CD4-positive, alpha-beta T cell treated with Interleukin-2 at 100 ng/mL for 4 hours (primary cell): Measurements from ENCODE around the gene PSMD2.
A peak's percentile ranks its signal among the peaks of the same experiment; 100 is the strongest.

ENCODE experiments used
- DNase-seq: peaks from one replicate; pipeline ENCODE4 v3.0.0-alpha.2; 2020; ENCODE audit warnings: low spot score

Gene PSMD2

DNA sequence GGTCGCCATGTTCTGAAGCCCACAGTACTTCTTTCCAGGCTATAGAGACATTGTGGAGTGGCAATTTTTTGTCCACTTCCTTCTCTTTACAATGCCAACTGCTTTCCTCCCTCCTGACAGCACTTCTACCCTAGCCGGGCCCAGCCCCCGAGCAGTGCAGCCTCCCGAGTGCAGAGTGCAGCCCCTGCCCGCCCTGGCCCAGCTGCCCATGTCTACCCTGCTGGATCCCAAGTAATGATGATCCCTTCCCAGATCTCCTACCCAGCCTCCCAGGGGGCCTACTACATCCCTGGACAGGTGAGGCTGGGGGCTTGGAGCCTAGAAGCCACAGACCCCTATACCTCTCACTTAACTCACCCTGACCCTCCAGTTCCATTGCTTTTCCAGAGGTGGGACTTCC, 18.2 kb downstream of the PSMD2 start:
- no peak for DNase-seq

DNA sequence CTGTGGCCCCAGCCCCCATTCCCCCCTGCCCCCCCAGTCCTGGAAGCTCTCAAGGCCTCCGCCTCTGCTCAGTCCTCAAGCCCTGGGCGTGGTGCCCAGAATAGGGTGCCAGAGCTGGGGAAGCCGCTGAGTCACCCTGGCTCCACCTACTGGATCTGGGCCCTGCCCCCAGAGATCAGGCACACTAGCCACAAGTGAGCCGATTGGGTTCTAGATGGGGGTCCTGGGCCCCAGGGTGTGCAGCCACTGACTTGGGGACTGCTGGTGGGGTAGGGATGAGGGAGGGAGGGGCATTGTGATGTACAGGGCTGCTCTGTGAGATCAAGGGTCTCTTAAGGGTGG, 21.0 kb downstream of the PSMD2 start:
- DNase-seq, result peak; percentile 51

DNA sequence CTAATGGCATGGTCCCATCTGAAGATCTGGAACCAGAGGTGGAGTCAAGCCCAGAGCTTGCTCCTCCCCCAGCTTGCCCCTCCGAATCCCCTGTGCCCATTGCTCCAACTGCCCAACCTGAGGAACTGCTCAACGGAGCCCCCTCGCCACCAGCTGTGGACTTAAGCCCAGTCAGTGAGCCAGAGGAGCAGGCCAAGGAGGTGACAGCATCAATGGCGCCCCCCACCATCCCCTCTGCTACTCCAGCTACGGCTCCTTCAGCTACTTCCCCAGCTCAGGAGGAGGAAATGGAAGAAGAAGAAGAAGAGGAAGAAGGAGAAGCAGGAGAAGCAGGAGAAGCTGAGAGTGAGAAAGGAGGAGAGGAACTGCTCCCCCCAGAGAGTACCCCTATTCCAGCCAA, 22.6 kb downstream of the PSMD2 start:
- DNase-seq, result no peak

DNA sequence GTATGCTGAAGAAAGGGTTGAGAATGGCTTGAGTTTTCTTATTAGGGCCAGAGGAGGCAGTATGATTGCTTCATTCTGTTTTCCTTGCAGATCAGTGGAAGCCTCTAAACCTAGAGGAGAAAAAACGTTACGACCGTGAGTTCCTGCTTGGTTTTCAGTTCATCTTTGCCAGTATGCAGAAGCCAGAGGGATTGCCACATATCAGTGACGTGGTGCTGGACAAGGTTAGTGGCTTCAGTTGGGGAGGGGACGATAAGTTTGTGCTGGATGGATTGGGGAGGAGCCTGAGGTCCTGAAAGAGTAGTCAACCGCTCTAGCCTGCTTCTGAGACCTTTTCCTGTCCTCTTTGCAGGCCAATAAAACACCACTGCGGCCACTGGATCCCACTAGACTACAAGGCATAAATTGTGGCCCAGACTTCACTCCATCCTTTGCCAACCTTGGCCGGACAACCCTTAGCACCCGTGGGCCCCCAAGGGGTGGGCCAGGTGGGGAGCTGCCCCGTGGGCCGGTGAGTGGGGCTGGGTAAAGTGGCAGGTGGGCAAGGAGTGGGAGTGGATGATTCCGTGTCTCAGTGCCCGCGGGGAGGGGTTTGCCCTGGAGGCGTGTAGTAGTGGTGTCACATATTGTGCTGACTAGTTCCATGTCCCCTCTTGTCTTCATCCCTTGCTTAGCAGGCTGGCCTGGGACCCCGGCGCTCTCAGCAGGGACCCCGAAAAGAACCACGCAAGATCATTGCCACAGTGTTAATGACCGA, 23.9 kb downstream of the PSMD2 start:
- DNase-seq, result no peak

DNA sequence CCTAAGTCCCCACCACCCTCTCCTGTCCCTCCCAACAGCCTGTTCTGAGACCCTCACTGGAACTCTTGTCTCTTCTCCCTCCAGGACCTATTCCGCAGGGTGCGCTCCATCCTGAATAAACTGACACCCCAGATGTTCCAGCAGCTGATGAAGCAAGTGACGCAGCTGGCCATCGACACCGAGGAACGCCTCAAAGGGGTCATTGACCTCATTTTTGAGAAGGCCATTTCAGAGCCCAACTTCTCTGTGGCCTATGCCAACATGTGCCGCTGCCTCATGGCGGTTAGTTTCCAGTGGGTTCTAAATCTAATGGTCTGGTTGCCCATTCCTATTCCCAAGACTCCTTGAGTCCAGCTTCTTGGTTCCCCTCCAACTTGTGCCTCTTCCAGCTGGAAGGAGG, 24.7 kb downstream of the PSMD2 start:
- no peak for DNase-seq

DNA sequence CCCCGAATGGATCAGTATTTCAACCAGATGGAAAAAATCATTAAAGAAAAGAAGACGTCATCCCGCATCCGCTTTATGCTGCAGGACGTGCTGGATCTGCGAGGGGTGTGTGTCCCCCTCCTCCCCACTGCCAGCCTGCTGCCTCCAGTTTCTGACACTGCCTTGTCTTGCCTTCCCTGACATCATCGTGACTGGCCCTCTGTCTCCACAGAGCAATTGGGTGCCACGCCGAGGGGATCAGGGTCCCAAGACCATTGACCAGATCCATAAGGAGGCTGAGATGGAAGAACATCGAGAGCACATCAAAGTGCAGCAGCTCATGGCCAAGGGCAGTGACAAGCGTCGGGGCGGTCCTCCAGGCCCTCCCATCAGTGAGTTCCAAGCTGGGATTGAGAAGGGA, 26.2 kb downstream of the PSMD2 start:
- no peak for DNase-seq

DNA sequence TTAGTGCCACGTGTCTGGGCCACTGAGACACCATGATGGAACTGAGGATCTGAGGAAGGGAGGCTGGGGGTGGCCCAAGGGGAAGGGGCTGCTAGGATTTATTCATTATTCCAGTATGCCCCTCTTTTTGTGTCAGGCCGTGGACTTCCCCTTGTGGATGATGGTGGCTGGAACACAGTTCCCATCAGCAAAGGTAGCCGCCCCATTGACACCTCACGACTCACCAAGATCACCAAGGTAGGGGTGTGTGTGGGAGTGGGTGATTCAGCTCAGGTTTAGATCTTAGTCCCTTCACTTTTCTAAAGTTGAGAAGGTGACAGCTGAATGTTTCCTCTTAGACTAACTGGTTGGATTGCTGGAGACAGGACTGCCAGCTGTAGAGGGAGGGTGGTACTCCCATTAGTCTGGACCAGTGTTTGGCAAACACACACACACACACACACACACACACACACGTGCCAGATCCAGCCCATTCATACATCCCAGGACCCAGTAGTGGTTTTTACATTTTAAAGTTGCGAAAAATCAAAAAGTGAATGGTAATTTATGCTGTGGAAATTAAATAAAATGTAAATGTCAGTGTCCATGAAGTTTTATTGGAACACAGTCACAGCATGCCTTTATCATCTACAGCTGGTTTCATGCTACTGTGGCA, 26.8 kb downstream of the PSMD2 start:
- DNase-seq, result no peak

DNA sequence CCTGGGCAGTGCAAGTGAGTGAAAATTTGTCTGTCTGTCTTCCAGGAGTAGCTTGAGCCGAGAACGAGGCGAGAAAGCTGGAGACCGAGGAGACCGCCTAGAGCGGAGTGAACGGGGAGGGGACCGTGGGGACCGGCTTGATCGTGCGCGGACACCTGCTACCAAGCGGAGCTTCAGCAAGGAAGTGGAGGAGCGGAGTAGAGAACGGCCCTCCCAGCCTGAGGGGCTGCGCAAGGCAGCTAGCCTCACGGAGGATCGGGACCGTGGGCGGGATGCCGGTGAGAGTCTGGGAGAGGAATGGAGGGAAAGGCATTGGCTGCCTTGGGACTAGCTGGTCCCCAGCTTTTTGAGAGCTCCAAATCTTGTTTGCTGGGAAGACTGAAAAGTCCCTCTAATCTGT, 28.1 kb downstream of the PSMD2 start:
- DNase-seq, result no peak

DNA sequence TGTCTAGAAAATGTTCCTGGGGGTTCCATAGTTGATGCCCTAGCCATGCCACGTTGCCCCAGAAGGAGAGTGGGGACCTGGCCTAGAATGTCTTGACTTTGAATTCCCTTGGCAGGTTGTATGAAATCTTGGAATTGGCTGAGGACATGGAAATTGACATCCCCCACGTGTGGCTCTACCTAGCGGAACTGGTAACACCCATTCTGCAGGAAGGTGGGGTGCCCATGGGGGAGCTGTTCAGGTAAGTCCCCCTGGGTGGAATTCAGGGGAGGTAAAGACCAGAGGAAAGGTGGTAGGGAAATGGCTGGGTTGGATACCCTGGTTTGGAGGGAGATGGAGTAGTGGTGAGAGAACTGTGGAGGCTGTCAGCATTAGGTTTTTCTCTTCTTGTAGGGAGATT, 29.5 kb downstream of the PSMD2 start:
- no peak for DNase-seq

DNA sequence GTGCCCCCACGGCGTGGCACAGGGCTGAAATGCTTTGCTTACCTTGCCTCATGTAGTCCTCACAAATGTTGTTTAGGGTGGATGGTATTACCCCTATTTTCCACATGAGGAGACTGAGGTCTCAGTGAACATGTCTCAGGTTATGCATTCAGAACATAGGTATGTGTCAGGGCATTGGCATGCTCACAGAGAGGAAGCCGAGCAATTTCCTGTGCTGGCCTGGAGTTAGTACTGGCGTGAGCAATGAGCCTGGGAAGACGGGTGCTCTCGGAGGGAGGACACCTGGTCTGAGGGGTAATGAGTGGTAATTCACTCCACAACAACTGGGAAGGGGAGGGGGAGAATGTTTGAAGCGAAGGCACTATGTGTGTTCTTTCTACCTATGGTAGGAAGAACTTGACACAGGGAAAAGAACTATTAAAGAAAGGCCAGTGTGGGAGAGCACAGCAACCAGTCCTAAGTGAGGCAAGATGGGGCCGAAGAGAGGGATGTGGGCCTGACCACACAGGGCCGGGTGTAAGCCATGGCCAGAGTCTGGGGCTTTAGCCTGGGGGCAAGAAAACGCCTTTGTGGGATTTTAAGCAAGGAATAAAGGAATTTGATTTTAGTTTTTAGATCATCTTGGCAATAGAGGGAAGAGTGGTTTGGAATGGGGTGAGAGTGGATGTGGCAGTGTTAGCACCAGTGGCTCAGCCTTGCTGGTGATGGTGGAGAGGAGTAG, 33.5 kb downstream of the PSMD2 start:
- no peak for DNase-seq

DNA sequence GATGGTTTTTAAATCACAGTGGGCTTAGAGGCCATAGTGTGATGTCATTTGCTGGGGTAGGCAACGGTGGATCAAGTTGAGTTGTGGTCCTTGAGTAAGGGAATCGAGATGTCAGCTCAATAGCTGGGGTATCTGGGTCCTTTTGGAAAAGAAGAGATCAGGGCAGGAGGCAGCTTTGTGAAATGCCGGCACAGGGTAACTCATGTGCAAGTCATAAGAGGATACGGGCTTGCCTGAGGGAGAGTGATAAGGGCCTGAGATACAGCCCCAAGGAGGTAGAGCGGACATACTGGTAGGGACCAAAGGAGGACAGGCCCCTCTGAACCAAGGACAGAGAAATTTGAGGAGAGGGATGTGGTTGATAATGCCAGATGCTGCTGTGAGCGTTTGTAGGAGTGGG, 34.1 kb downstream of the PSMD2 start:
- DNase-seq, result no peak

DNA sequence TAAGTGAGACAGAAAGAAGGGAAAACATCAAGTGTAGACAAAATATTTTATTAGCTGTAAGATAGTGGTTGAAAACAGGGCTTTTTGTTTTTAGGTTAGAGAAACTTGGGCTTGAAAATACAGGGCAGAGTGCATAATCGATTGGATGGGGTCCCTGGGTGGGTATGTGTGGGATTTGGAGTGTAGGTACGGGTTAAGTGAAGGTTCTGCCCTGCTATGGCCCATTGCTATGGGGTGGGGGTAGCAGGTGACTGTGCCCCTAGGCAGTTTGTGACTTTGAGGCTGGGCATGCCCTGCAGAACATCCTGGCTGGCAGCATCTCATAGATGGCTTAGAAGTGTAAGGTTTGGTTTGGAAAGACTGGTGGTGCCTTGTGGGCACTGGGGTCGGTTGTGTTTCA, 34.7 kb downstream of the PSMD2 start:
- no peak for DNase-seq

DNA sequence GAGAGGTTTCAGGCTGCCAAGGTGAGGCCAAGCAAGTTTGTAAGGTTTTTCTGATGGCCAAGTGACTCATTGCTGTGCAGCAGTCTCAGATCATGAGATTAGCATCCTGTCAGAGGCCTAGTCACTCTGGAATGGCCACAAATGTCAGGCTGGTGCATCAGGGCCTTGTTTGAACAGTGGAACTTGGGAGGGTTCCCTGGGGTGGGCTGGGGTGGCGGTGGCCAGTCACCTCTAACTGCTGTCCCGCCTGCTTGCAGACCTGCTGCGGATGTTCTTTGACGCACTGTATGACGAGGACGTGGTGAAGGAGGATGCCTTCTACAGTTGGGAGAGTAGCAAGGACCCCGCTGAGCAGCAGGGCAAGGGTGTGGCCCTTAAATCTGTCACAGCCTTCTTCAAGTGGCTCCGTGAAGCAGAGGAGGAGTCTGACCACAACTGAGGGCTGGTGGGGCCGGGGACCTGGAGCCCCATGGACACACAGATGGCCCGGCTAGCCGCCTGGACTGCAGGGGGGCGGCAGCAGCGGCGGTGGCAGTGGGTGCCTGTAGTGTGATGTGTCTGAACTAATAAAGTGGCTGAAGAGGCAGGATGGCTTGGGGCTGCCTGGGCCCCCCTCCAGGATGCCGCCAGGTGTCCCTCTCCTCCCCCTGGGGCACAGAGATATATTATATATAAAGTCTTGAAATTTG, 35.6 kb downstream of the PSMD2 start:
- peak; percentile 60 for DNase-seq

DNA sequence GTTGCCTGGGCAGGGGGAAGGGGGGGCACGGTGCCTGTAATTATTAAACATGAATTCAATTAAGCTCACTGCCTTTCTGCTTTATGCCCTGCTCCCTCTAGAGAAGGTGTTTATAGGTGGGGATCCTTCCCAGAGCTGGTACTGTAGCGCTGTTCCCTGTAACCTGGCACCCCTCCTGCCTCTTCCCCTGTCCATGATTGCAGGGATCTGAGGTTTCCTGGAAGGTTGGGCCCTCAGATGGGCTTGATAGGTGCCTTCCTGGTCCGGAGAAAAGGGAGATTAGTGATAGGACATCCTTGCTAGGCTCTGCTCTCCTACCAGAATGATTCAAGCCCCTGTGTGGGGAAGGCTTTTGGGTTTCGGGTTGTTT, 36.2 kb downstream of the PSMD2 start:
- DNase-seq, result no peak

DNA sequence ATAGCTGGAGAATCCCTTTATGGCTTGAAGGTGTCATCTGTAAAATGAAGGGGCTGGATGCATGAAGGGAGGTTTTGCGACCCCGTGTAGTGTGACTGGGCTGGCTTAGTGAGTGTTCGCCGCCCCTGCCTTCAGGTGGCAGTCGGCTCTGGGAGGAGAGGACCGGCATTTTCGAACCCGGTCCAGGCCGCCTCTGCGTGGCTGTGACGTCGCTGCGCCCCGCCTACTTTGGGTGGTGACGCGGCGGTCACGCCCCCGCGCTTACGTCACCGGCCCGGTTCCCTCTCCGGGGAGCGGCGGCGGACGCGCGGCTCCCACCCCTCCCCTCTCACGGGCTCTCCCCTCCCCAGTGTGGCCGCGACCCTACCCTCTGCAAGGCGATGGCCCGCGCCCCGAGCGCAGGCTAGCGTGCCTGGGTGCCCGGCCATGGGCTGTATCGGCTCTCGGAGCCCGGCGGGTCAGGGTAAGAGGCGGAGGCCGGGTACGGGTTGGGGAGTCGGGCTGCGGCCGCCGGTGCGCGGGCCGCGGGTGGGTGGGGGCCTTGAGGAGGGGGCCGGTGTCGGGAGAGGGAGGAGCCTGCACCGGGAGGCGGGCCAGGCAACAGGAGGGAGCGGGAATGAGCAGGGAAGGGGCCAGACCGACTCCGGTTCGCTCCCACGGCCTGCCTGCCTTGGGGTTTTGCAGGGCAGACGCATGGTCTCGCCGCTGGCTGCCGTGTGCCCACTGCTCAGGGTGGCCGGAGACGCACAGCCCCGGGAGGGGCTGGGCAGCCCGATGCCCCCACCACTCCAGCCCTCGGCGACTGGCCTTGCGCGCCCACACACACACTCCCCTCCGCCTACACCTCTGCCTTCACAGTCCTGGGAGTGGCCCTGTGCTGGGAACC, 36.9 kb downstream of the PSMD2 start:
- peak; percentile 83 for DNase-seq

DNA sequence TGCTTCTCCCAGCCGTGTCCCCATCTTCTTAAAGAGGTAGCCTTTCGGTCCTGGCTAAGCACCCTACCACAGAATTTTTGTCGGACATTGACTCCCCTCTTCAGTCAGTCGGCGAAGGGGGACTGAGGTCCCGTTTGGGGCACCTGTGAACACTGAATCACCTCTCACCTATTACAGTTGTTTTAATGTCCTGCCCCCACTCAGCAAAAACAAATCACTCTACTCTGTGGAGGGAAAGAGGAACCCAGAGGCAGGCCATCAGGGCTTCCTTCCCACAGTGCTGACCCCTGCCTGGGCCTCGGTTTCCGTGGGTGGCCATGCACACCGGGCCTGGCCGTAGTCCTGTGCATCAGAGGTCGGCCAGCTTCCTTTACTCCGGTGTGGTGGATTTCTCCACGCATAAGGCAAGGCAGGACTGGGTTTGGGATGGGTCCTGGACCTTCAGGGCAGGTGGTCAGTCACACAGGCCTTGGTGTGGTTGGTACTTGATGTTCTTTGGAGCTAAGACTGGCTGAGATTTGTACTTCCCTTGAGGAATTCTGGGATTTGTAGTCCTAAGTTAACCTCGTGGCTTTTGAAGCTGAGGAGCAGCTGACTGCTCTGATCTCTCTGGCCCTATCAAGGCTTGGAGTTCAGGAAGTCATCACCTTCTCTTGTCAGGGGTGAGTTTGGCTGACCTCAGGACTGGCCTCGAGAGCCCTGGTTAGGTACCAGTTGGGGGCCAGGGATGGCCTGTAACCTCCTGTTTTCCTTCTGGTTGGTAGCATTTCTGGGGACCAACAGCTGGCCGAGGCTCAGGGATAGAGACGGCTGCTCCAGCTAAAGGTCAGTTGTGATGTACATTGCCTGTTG, 37.7 kb downstream of the PSMD2 start:
- DNase-seq, result no peak

DNA sequence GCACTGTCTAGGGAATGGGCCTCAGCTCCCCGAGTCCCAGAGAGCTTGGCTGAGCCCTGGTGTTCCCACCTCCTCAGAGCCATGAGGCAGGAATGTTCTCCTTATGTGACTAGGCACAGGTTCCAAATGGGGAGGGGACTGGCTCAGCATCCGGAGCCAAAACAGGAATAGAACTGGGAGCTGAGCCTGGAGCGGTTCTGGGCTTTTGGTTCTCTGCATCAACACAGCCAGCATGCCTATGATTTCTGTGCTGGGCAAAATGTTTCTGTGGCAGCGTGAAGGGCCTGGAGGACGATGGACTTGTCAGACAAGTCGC, 38.3 kb downstream of the PSMD2 start, which contains the start of gene FAM131A:
Gene FAM131A, plus strand, starts transcription at position 202 of the 316 bp plus-strand sequence. Its CDS starts 31 bp downstream, at position 233.
- DNase-seq, result no peak

DNA sequence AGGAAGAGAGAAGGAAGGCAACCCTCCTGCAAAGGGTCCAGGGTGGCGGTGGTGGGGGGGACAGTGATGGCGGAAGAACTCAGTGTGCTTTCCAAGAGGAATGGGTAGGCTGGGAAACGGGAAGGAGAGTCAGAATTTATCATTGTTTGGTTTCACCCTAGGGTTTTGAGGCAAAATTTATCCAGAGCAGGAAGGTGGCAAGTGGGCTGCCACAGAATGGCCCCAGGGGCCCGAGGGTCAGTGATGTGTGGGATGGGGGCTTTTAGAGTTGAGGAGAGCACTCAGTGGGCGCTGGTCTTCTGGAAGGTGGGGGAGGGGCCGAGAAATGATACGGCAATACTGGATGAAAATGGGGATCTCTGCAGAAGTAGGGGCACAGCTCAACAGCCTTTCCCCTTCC, 38.9 kb downstream of the PSMD2 start:
- no peak for DNase-seq

DNA sequence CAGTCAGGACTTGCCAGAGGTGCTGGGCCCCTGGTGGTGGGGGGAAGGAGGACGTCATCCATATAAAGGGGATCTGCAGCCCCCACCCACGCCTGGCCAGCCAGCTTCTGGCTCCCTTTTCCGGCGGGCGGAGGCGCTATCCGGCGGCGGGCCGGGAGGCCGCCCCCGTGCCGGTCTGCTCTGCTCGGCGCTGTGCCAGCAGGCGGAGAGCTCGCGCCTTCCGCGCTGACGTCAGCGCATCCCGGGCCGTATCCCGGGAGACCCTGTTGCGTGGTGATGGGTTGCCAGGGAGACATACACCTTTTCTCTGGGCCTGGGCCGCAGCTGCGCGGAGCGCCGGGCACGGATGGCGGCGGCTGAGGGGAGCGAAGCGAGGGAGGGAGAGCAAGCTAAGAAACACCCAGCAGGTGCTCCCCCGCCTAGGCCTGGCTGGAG, 39.5 kb downstream of the PSMD2 start:
- DNase-seq, result no peak

DNA sequence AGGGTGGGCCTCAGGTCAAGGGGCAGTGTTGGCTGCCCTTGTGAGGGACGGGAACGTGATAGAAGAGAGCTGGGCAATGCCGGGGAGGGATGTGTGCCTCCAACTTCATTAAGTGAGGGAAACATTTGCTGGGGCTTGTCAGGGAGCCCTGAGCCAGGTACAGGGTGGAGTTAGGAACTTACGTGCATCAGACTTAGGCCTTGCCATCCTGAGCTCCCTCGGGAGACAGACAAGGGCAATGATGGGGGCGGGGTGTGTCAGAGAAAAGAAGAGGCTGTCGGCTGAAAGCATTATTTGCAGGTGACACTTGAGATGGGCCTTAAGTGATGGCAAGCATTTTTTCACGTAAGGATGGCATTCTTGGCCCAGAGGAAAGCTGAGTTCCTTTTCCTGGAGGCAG, 40.0 kb downstream of the PSMD2 start:
- no peak for DNase-seq
